ENCODE data around the gene NCOA1. TPM values are rescaled to one million over a fixed set of nuclear protein-coding genes. Genes with fewer than 3 reads are reported as not detected.

Gene NCOA1
- total and polyA plus RNA-seq, 2 of the 4 experiments (the other 2 are of a cell fraction), result 6.7 to 11.3 TPM

GRCh38 chr2:24611631-24612030 is 120.6 kb downstream of the NCOA1 start:
- Histone ChIP-seq H3K4me2 (ENCODE audit: low read depth, low read length) (no peak overlapping the region), H3K36me3 (ENCODE audit: control insufficient read depth, insufficient read depth, low read length) (no peaks in the 10 kb centered on the region), H3K4me3 (ENCODE audit: insufficient read depth, low read depth, low read length) (no peak overlapping the region), H4K5ac (ENCODE audit: low read depth, low read length) (no peak overlapping the region), H2AK5ac (ENCODE audit: low read depth, low read length) (no peak overlapping the region), H3K27me3 (ENCODE audit: control insufficient read depth, insufficient read depth, low read length) (no peaks in the 10 kb centered on the region), H2BK20ac (ENCODE audit: low read depth, low read length) (no peak overlapping the region), H3K9me1 (ENCODE audit: insufficient read depth, low read length) (peaks cover 5% of the 10 kb centered on the region; the same call in 1 of the 2 replicates), H2AK9ac (replicated peaks; ENCODE audit: low read depth, low read length, poor library complexity) (no peak overlapping the region), H3K9ac (ENCODE audit: low read depth, low read length) (no peak overlapping the region), H3K9me3 (ENCODE audit: control insufficient read depth, insufficient read depth, low read length) (no peaks in the 10 kb centered on the region), H3K27ac (ENCODE audit: insufficient read depth, low read length) (no peak overlapping the region), H2BK5ac (ENCODE audit: low read depth, low read length, poor library complexity, severe bottlenecking) (no peak overlapping the region), H4K20me1 (ENCODE audit: insufficient read depth, low read length) (no peaks in the 10 kb centered on the region), H3K18ac (ENCODE audit: low read depth, low read length) (no peak overlapping the region), H2BK120ac (ENCODE audit: low read depth, low read length) (no peak overlapping the region), H4K8ac (ENCODE audit: low read depth in 2 of 2, low read length in 2 of 2) (no peak overlapping the region), H3K56ac (ENCODE audit: extremely low read depth, insufficient read depth, low read length) (no peak overlapping the region), H3K4ac (ENCODE audit: low read depth, low read length) (no peak overlapping the region), H3K4me1 (ENCODE audit: control insufficient read depth, insufficient read depth, low read length) (no peaks in the 10 kb centered on the region), H3K79me1 (ENCODE audit: low read depth in 1 of 2, low read length in 2 of 2) (peaks cover 5 to 8% of the 10 kb centered on the region in 2 experiments), H3K14ac (replicated peaks; ENCODE audit: low read depth, low read length) (no peak overlapping the region), H2AFZ (replicated peaks; ENCODE audit: low read length, poor library complexity) (no peak overlapping the region), H4K91ac (ENCODE audit: insufficient read depth, low read depth, low read length) (no peak overlapping the region), H3K23ac (ENCODE audit: low read depth, low read length) (no peak overlapping the region), H2BK15ac (ENCODE audit: low read depth, low read length) (no peak overlapping the region)
- ChIA-PET POLR2A (ENCODE audit: unreplicated experiment) (interaction anchor here (0.6 kb wide), 1 partner anchor 44 kb away, joined by 3 read pairs; no protein-coding TSS in a partner anchor), CTCF (interaction anchor here (0.6 kb wide), 1 partner anchor 313 kb away, joined by 3 read pairs; no protein-coding TSS in a partner anchor)
- no peak for DNase-seq
- in situ Hi-C loops (cut with MboI; ENCODE audit: low sequenced_read_pairs), result loop anchor here (5.0 kb wide), 1 partner anchor 216 kb away; no protein-coding TSS in a partner anchor
- dilution Hi-C loops (cut with HindIII; ENCODE audit: low sequenced_read_pairs, unreplicated experiment), result no loop called here
- ATAC-seq (ENCODE audit: low read depth), result no peak
- intact Hi-C loops (cut with micrococcal nuclease), result loop anchor here (5.0 kb wide), 1 partner anchor 189 kb away; no protein-coding TSS in a partner anchor
- BruUV-seq (replicated peaks), result no TSS peak
- TF ChIP-seq ELK1 (IDR thresholded peaks at IDR 0.05; ENCODE audit: borderline replicate concordance, low read depth, low read length), result no peak
- TF ChIP-seq BHLHE40 (IDR thresholded peaks at IDR 0.05; ENCODE audit: low read depth, low read length), result no peak
- no peak for TF ChIP-seq CTCF (conservative IDR thresholded peaks at IDR 0.05; ENCODE audit: low read depth, low read length)
- no peak for TF ChIP-seq CHD1 (IDR thresholded peaks at IDR 0.05; ENCODE audit: low read depth, low read length)
- TF ChIP-seq CEBPB (IDR thresholded peaks at IDR 0.05; ENCODE audit: low read depth, low read length), result no peak
- no peak for TF ChIP-seq MXI1 (IDR thresholded peaks at IDR 0.05; ENCODE audit: borderline replicate concordance, low read depth, low read length)
- no peak for TF ChIP-seq NFE2L2 (IDR thresholded peaks at IDR 0.05; ENCODE audit: low read depth, low read length)
- WGBS, 2 experiments (ENCODE audit: extremely low coverage in 2 of 2, insufficient read length in 1 of 2), result no CpG with 5 or more reads among the region's 3 CpGs

Measured in IMR-90 (cell line).